ENCODE data around the gene RNF183. TPM values are rescaled to one million over a fixed set of nuclear protein-coding genes. Genes with fewer than 3 reads are reported as not detected.
"Not testable (repeated sequence)": the region's sequence is repeated elsewhere in the genome, so short reads cannot be mapped to it uniquely, and the experiment has no call there.

Gene RNF183
- total RNA-seq, 6 experiments from 2014 or later = not detected

DNA sequence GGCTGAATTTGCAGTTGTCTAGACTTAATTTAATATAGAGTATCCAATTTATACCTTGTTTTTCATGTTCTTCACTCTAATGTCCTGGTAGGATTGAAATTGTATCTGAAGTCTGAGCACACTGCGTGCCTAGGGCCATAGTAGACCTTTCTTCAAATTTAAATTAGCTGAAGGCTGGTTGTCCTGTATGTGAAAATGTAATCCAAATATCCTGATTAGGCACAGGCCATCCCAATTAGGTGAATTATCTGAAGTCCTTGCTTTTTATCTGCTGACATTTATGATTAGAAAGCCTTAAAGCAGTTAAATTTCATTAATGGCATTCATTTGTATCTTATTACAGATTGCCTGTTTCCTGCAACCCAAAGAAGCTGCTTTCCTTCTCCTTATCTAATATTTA is 48.2 kb downstream of the RNF183 start:
- DNase-seq = no peak
- Mint-ChIP-seq H3K36me3 (ENCODE audit: low read depth) (peaks cover 16% of the 10 kb centered on the region), H3K4me3 (no peak overlapping the region), H3K9me3 (no peaks in the 10 kb centered on the region), H3K27ac (no peak overlapping the region), H3K4me1 (ENCODE audit: low read depth) (no peaks in the 10 kb centered on the region), H3K27me3 (ENCODE audit: insufficient read depth) (no peaks in the 10 kb centered on the region)
- TF ChIP-seq, protein P1, sequence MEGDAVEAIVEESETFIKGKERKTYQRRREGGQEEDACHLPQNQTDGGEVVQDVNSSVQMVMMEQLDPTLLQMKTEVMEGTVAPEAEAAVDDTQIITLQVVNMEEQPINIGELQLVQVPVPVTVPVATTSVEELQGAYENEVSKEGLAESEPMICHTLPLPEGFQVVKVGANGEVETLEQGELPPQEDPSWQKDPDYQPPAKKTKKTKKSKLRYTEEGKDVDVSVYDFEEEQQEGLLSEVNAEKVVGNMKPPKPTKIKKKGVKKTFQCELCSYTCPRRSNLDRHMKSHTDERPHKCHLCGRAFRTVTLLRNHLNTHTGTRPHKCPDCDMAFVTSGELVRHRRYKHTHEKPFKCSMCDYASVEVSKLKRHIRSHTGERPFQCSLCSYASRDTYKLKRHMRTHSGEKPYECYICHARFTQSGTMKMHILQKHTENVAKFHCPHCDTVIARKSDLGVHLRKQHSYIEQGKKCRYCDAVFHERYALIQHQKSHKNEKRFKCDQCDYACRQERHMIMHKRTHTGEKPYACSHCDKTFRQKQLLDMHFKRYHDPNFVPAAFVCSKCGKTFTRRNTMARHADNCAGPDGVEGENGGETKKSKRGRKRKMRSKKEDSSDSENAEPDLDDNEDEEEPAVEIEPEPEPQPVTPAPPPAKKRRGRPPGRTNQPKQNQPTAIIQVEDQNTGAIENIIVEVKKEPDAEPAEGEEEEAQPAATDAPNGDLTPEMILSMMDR (IDR thresholded peaks at IDR 0.05) = no peak

DNA sequence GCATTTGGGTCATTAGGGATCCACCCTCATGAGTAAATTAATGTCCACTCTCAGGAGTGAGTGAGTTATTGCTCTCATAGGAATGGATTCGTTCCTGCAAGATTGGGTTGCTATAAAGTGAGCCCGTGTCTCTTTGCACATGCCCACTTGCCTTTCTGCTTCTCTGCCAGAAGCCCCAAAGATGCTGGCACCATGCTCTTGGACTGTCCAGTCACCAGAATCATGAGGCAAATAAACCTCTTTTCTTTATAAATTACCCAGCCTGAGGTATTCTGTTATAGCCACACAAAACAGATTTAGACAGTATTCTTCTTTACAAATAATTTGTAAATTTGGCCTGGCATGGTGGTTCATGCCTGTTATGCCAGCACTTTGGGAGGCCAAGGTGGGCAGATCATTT is 52.4 kb downstream of the RNF183 start:
- TF ChIP-seq, protein P1 (IDR thresholded peaks at IDR 0.05) = no peak
- no peaks in the 10 kb centered on the region for H3K9me3 Mint-ChIP-seq
- no peaks in the 10 kb centered on the region for H3K4me1 Mint-ChIP-seq (ENCODE audit: low read depth)
- DNase-seq = no peak
- no peak overlapping the region for H3K4me3 Mint-ChIP-seq
- no peaks in the 10 kb centered on the region; the same call in 1 of the 2 replicates for H3K27me3 Mint-ChIP-seq (ENCODE audit: insufficient read depth)
- H3K27ac Mint-ChIP-seq = no peak overlapping the region
- H3K36me3 Mint-ChIP-seq (ENCODE audit: low read depth) = peaks cover 9% of the 10 kb centered on the region; the same call in 1 of the 2 replicates

DNA sequence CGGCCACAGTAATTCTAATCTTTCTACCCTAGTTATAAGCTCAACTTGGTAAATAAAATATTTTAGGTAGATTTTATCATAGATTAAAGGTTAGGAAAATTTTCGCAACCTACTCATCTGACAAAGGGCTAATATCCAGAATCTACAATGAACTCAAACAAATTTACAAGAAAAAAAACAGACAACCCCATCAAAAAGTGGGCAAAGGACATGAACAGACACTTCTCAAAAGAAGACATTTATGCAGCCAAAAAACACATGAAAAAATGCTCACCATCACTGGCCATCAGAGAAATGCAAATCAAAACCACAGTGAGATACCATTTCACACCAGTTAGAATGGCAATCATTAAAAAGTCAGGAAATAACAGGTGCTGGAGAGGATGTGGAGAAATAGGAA is 53.5 kb downstream of the RNF183 start:
- not testable (repeated sequence) for H3K36me3 Mint-ChIP-seq (ENCODE audit: low read depth); H3K27me3 Mint-ChIP-seq (ENCODE audit: insufficient read depth); H3K4me1 Mint-ChIP-seq (ENCODE audit: low read depth); H3K27ac Mint-ChIP-seq; H3K4me3 Mint-ChIP-seq; DNase-seq; H3K9me3 Mint-ChIP-seq

DNA sequence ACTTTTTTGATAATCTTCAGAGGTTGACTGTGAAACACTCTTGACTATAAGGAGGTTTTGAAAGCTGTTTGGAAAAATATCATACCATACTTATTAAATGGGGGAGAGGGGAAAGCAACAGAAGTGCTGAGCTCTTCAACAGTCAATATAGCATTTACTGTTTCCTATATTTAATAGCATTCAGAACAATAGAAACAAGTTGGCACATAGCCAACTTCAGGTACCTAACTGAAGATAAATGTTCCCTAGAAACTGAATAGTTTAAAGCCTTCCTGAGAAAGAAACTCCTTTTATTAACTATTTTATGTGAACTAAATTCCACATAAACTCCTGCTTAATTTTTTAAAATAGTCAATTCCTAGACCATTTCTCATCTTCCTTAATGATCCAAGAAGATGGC is 55.5 kb downstream of the RNF183 start:
- H3K4me3 Mint-ChIP-seq = no peak overlapping the region
- H3K27ac Mint-ChIP-seq = no peak overlapping the region
- no peaks in the 10 kb centered on the region; the same call in 1 of the 2 replicates for H3K27me3 Mint-ChIP-seq (ENCODE audit: insufficient read depth)
- H3K36me3 Mint-ChIP-seq (ENCODE audit: low read depth) = peaks cover 9% of the 10 kb centered on the region; the same call in 1 of the 2 replicates
- no peaks in the 10 kb centered on the region for H3K4me1 Mint-ChIP-seq (ENCODE audit: low read depth)
- TF ChIP-seq, protein P1 (IDR thresholded peaks at IDR 0.05) = no peak
- no peaks in the 10 kb centered on the region for H3K9me3 Mint-ChIP-seq
- no peak for DNase-seq

Other genes with a start within 250 kb of the RNF183 start
- gene ZFP37, start 246.7 kb downstream of the RNF183 start, total RNA-seq (2021; fragmentation: NEBNext Ultra II Directional; extraction: Animal tissue kit (Norgen Biotek cat#: 25700)) = 1 to 10 TPM; 1.8 to 2.6 (median 2.2) TPM
- 10 to 100 TPM in 1 of 6 experiments, 1 to 10 TPM in 5; 7.5 to 11.3 (median 9.4) TPM for gene SLC31A2, start 152.4 kb downstream of the RNF183 start, total RNA-seq (2021; fragmentation: NEBNext Ultra II Directional; extraction: Animal tissue kit (Norgen Biotek cat#: 25700))
- gene FKBP15, start 82.1 kb downstream of the RNF183 start, total RNA-seq (2021; fragmentation: NEBNext Ultra II Directional; extraction: Animal tissue kit (Norgen Biotek cat#: 25700)) = 10 to 100 TPM; 25.2 to 29.8 (median 28.0) TPM
- 10 to 100 TPM; 31.8 to 39.6 (median 36.7) TPM for gene SLC31A1, start 81.8 kb downstream of the RNF183 start, total RNA-seq (2021; fragmentation: NEBNext Ultra II Directional; extraction: Animal tissue kit (Norgen Biotek cat#: 25700))
- gene CDC26, start 27.8 kb downstream of the RNF183 start, total RNA-seq (2021; fragmentation: NEBNext Ultra II Directional; extraction: Animal tissue kit (Norgen Biotek cat#: 25700)) = 10 to 100 TPM; 27.9 to 37.3 (median 32.9) TPM
- gene PRPF4, start 27.7 kb downstream of the RNF183 start, total RNA-seq (2021; fragmentation: NEBNext Ultra II Directional; extraction: Animal tissue kit (Norgen Biotek cat#: 25700)) = 10 to 100 TPM; 24.5 to 32.8 (median 29.4) TPM
- gene WDR31, start 36.9 kb upstream of the RNF183 start, total RNA-seq (2021; fragmentation: NEBNext Ultra II Directional; extraction: Animal tissue kit (Norgen Biotek cat#: 25700)) = 1 to 10 TPM in 4 of 6 experiments, under 1 TPM in 2; 0.84 to 1.6 (median 1.0) TPM
- gene BSPRY, start 46.2 kb upstream of the RNF183 start, total RNA-seq (2021; fragmentation: NEBNext Ultra II Directional; extraction: Animal tissue kit (Norgen Biotek cat#: 25700)) = not detected
- gene HDHD3, start 73.6 kb upstream of the RNF183 start, total RNA-seq (2021; fragmentation: NEBNext Ultra II Directional; extraction: Animal tissue kit (Norgen Biotek cat#: 25700)) = 1 to 10 TPM; 3.3 to 4.8 (median 3.8) TPM
- gene ALAD, start 97.9 kb upstream of the RNF183 start, total RNA-seq (2021; fragmentation: NEBNext Ultra II Directional; extraction: Animal tissue kit (Norgen Biotek cat#: 25700)) = 10 to 100 TPM; 27.8 to 31.0 (median 30.3) TPM
- 10 to 100 TPM; 33.7 to 43.9 (median 37.9) TPM for gene POLE3, start 107.3 kb upstream of the RNF183 start, total RNA-seq (2021; fragmentation: NEBNext Ultra II Directional; extraction: Animal tissue kit (Norgen Biotek cat#: 25700))
- gene C9orf43, start 107.4 kb upstream of the RNF183 start, total RNA-seq (2021; fragmentation: NEBNext Ultra II Directional; extraction: Animal tissue kit (Norgen Biotek cat#: 25700)) = under 1 TPM; 0.27 to 0.73 (median 0.38) TPM
- 10 to 100 TPM; 49.7 to 57.0 (median 52.5) TPM for gene RGS3, start 160.4 kb upstream of the RNF183 start, total RNA-seq (2021; fragmentation: NEBNext Ultra II Directional; extraction: Animal tissue kit (Norgen Biotek cat#: 25700))